HEK293 (cell line): Measurements from ENCODE around the gene PACSIN2.
A peak's percentile ranks its signal among the peaks of the same experiment; 100 is the strongest.

Experiments used
- CTCF ChIA-PET: fragments of 350-600 bp; formaldehyde crosslinking; extraction: SDS; loops from one replicate; lab custom pipeline; 2021; ENCODE audit warnings: antibody characterized with exemption; lab: Yijun Ruan, JAX
- POLR2A ChIA-PET: fragments of 300-600 bp; formaldehyde crosslinking; extraction: SDS; loops from one replicate; lab custom pipeline; 2020; ENCODE audit warnings: antibody characterized with exemption, inconsistent platforms; lab: Yijun Ruan, JAX
- H3K27ac ChIP-seq: fragments of 200-500 bp; sonication (Bioruptor generic); 2 replicates; pipeline ENCODE4 v1.5.1; 2014; ENCODE audit warnings: low read depth, low read length, control low read depth, inconsistent platforms; ENCODE audit errors: extremely low read depth
- H3K36me3 ChIP-seq, 2 experiments: fragments of 200-500 bp in 1 of 2; sonication (Bioruptor generic) in 1 of 2; 1 replicate in 1 of 2; 2 replicates in 1 of 2; pipeline ENCODE4 v1.5.1; 2014 to 2017; ENCODE audit warnings: inconsistent platforms in 2 of 2, low read length in 2 of 2; ENCODE audit not compliant: control insufficient read depth in 2 of 2, insufficient read depth in 1 of 2
- H3K4me1 ChIP-seq: fragments of 200-500 bp; sonication (Bioruptor generic); 2 replicates; pipeline ENCODE4 v1.5.1; 2014; ENCODE audit warnings: mild to moderate bottlenecking, low read length, inconsistent platforms; ENCODE audit not compliant: control insufficient read depth, insufficient read depth
- H3K4me3 ChIP-seq: 2 replicates; pipeline ENCODE4 v1.5.1; 2011; ENCODE audit warnings: low read depth, mild to moderate bottlenecking, control low read depth, low read length, moderate library complexity
- H3K9me3 ChIP-seq: fragments of 200-500 bp; sonication (Bioruptor generic); 2 replicates; pipeline ENCODE4 v1.5.1; 2014; ENCODE audit warnings: low read depth, low read length, inconsistent platforms; ENCODE audit not compliant: control insufficient read depth, insufficient read depth
- IKZF3 ChIP-seq: fragments of 450-650 bp; IDR thresholded peaks from 2 replicates; pipeline ENCODE4 v1.5.0; 2018; ENCODE audit warnings: missing biosample characterization, mild to moderate bottlenecking, missing genetic modification characterization, moderate library complexity
- PRDM1 ChIP-seq: fragments of 450-650 bp; formaldehyde crosslinking; IDR thresholded peaks from 2 replicates; pipeline ENCODE4; 2016; ENCODE audit warnings: missing biosample characterization, missing genetic modification characterization
- ZBTB17 ChIP-seq: fragments of 450-650 bp; formaldehyde crosslinking; IDR thresholded peaks from 2 replicates; pipeline ENCODE4 v1.5.1; 2016; ENCODE audit warnings: missing biosample characterization, missing genetic modification characterization
- ZBTB8A ChIP-seq: fragments of 450-650 bp; formaldehyde crosslinking; IDR thresholded peaks from 2 replicates; pipeline ENCODE4 v1.5.1; 2016; ENCODE audit warnings: missing biosample characterization, missing genetic modification characterization
- ZFP69B ChIP-seq: fragments of 450-650 bp; formaldehyde crosslinking; IDR thresholded peaks from 2 replicates; pipeline ENCODE4 v1.5.1; 2016; ENCODE audit warnings: missing biosample characterization, missing genetic modification characterization
- ZNF138 ChIP-seq: fragments of 450-650 bp; formaldehyde crosslinking; IDR thresholded peaks from 2 replicates; pipeline ENCODE4 v1.5.1; 2016; ENCODE audit warnings: missing biosample characterization, missing genetic modification characterization, borderline replicate concordance
- ZNF157 ChIP-seq: fragments of 450-650 bp; formaldehyde crosslinking; IDR thresholded peaks from 2 replicates; pipeline ENCODE4 v1.5.1; 2016; ENCODE audit warnings: missing biosample characterization, missing genetic modification characterization
- ZNF175 ChIP-seq: fragments of 450-650 bp; formaldehyde crosslinking; IDR thresholded peaks from 2 replicates; pipeline ENCODE4 v1.5.1; 2016; ENCODE audit warnings: missing biosample characterization, missing genetic modification characterization
- ZNF280D ChIP-seq: fragments of 450-650 bp; formaldehyde crosslinking; IDR thresholded peaks from 2 replicates; pipeline ENCODE4 v1.5.1; 2016; ENCODE audit warnings: missing biosample characterization, missing genetic modification characterization
- ZNF366 ChIP-seq: fragments of 450-650 bp; formaldehyde crosslinking; conservative IDR thresholded peaks from 2 replicates; pipeline ENCODE4 v1.5.1; 2016; ENCODE audit warnings: missing biosample characterization, missing genetic modification characterization
- ZNF37A ChIP-seq: fragments of 450-650 bp; IDR thresholded peaks from 2 replicates; pipeline ENCODE4 v1.5.1; 2018; ENCODE audit warnings: missing biosample characterization, missing genetic modification characterization
- ZNF654 ChIP-seq: fragments of 450-650 bp; formaldehyde crosslinking; IDR thresholded peaks from 2 replicates; pipeline ENCODE4 v1.5.1; 2016; ENCODE audit warnings: low read depth, missing biosample characterization, missing genetic modification characterization
- ZNF670 ChIP-seq: fragments of 450-650 bp; formaldehyde crosslinking; IDR thresholded peaks from 2 replicates; pipeline ENCODE4 v1.5.1; 2016; ENCODE audit warnings: missing biosample characterization, missing genetic modification characterization, low read depth
- ZNF692 ChIP-seq: fragments of 450-650 bp; formaldehyde crosslinking; IDR thresholded peaks from 2 replicates; pipeline ENCODE4 v1.5.1; 2016; ENCODE audit warnings: missing biosample characterization, missing genetic modification characterization
- ZNF701 ChIP-seq: fragments of 450-650 bp; formaldehyde crosslinking; IDR thresholded peaks from 2 replicates; pipeline ENCODE4 v1.5.1; 2016; ENCODE audit warnings: missing biosample characterization, missing genetic modification characterization
- TF ChIP-seq, protein P1 (sequence below): fragments of 450-650 bp; formaldehyde crosslinking; IDR thresholded peaks from 2 replicates; pipeline ENCODE4 v1.5.1; 2016; ENCODE audit warnings: missing biosample characterization, missing genetic modification characterization, borderline replicate concordance
- TF ChIP-seq, protein P2 (sequence below): fragments of 450-650 bp; formaldehyde crosslinking; optimal IDR thresholded peaks from 2 replicates; pipeline ENCODE3; 2016; ENCODE audit warnings: missing biosample characterization, mild to moderate bottlenecking, missing genetic modification characterization

Gene PACSIN2

GRCh38 chr22:43013355-43014315 is 1.3 kb downstream of the PACSIN2 start:
- H3K9me3 ChIP-seq: no peaks in the 10 kb centered on the region
- H3K36me3 ChIP-seq: no peaks in the 10 kb centered on the region
- peak overlapping the region; percentile 90 for H3K4me3 ChIP-seq
- ChIA-PET CTCF (interaction anchor here (0.6 to 1.7 kb wide), 5 partner anchors 21 to 146 kb away, joined by 3 to 10 read pairs (median 4); no protein-coding TSS in a partner anchor), POLR2A (interaction anchor here (0.7 to 4.7 kb wide), 18 partner anchors 10 to 174 kb away, joined by 3 to 67 read pairs (median 6); no protein-coding TSS in a partner anchor)
- peak overlapping the region; percentile 72; the same call in 1 of the 2 replicates for H3K27ac ChIP-seq
- TF ChIP-seq ZNF175 (tag by site-specific recombination) (no peak), ZNF138 (tag by site-specific recombination) (no peak), ZNF701 (no peak), ZNF654 (tag by site-specific recombination) (no peak), ZBTB17 (tag by site-specific recombination) (peak; percentile 44; the same call in 1 of the 2 replicates), ZNF670 (tag by site-specific recombination) (no peak), ZNF692 (tag by site-specific recombination) (0 out of 2 replicates have a peak, but pooled peaks have one; percentile 51), PRDM1 (tag by site-specific recombination) (peak; percentile 58; the same call in 1 of the 2 replicates), ZNF280D (tag by site-specific recombination) (no peak), ZNF366 (tag by site-specific recombination) (peak; percentile 38; the same call in 1 of the 2 replicates), ZBTB8A (no peak), ZFP69B (tag by site-specific recombination) (no peak), ZNF157 (tag by site-specific recombination) (no peak), ZNF37A (tag by site-specific recombination) (no peak), IKZF3 (tag by site-specific recombination) (no peak)
- TF ChIP-seq, protein P1, sequence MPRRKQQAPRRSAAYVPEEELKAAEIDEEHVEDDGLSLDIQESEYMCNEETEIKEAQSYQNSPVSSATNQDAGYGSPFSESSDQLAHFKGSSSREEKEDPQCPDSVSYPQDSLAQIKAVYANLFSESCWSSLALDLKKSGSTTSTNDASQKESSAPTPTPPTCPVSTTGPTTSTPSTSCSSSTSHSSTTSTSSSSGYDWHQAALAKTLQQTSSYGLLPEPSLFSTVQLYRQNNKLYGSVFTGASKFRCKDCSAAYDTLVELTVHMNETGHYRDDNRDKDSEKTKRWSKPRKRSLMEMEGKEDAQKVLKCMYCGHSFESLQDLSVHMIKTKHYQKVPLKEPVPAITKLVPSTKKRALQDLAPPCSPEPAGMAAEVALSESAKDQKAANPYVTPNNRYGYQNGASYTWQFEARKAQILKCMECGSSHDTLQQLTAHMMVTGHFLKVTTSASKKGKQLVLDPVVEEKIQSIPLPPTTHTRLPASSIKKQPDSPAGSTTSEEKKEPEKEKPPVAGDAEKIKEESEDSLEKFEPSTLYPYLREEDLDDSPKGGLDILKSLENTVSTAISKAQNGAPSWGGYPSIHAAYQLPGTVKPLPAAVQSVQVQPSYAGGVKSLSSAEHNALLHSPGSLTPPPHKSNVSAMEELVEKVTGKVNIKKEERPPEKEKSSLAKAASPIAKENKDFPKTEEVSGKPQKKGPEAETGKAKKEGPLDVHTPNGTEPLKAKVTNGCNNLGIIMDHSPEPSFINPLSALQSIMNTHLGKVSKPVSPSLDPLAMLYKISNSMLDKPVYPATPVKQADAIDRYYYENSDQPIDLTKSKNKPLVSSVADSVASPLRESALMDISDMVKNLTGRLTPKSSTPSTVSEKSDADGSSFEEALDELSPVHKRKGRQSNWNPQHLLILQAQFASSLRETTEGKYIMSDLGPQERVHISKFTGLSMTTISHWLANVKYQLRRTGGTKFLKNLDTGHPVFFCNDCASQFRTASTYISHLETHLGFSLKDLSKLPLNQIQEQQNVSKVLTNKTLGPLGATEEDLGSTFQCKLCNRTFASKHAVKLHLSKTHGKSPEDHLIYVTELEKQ (tag by site-specific recombination): no peak
- TF ChIP-seq, protein P2, sequence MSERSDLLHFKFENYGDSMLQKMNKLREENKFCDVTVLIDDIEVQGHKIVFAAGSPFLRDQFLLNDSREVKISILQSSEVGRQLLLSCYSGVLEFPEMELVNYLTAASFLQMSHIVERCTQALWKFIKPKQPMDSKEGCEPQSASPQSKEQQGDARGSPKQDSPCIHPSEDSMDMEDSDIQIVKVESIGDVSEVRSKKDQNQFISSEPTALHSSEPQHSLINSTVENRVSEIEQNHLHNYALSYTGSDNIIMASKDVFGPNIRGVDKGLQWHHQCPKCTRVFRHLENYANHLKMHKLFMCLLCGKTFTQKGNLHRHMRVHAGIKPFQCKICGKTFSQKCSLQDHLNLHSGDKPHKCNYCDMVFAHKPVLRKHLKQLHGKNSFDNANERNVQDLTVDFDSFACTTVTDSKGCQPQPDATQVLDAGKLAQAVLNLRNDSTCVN: no peak
- peaks cover 8% of the 10 kb centered on the region for H3K4me1 ChIP-seq
